Erythroblast (primary cell): Measurements from ENCODE around the gene GRAMD1C.

Source experiments
- DNase-seq, 2 experiments: peaks; one replicate each; lab custom pipeline; 2025; lab: John Stamatoyannopoulos, UW
- GATA1 ChIP-seq: IDR thresholded peaks from 2 replicates; pipeline ENCODE4 v1.6.1; 2011; ENCODE audit warnings: low read depth, mild to moderate bottlenecking, control low read depth, low read length, moderate library complexity
- POLR2A ChIP-seq: IDR thresholded peaks from 2 replicates; pipeline ENCODE4 v1.6.1; 2011; ENCODE audit warnings: mild to moderate bottlenecking, low read length

GRAMD1C gene

GRCh38 chr3:113952921-113953320 is 114.3 kb downstream of the GRAMD1C start:
- TF ChIP-seq POLR2A = no peak
- TF ChIP-seq GATA1 = no peak
- no peak for DNase-seq

GRCh38 chr3:113953677-113954076 is 115.1 kb downstream of the GRAMD1C start:
- no peak for TF ChIP-seq POLR2A
- no peak for DNase-seq

GRCh38 chr3:113954091-113954685 is 115.6 kb downstream of the GRAMD1C start:
- DNase-seq = no peak
- TF ChIP-seq POLR2A = no peak
- TF ChIP-seq GATA1 = no peak

GRCh38 chr3:113963879-113964278 is 125.3 kb downstream of the GRAMD1C start:
- DNase-seq = no peak
- TF ChIP-seq POLR2A = no peak
- TF ChIP-seq GATA1 = no peak

- TF ChIP-seq GATA1 = no peak
- TF ChIP-seq POLR2A = no peak
- DNase-seq = no peak
These were observed 127.6 kb downstream of the GRAMD1C start for GRCh38 chr3:113966172-113966571.

- DNase-seq = no peak
- TF ChIP-seq GATA1 (no peak), POLR2A (no peak)
These were observed 130.4 kb downstream of the GRAMD1C start for GRCh38 chr3:113968986-113969385.

- no peak for DNase-seq
These were observed 139.2 kb downstream of the GRAMD1C start for GRCh38 chr3:113977822-113978221.

GRCh38 chr3:113979916-113980315 is 141.3 kb downstream of the GRAMD1C start:
- DNase-seq = no peak
- TF ChIP-seq POLR2A (no peak), GATA1 (no peak)

More at GRCh38 chr3:113977822-113978221, 139.2 kb downstream of the GRAMD1C start:
- TF ChIP-seq GATA1 (no peak), POLR2A (no peak)

GRCh38 chr3:113981803-113982202 is 143.2 kb downstream of the GRAMD1C start:
- no peak for DNase-seq
- TF ChIP-seq POLR2A (no peak), GATA1 (no peak)

GRCh38 chr3:113983544-113983943 is 145.0 kb downstream of the GRAMD1C start:
- DNase-seq = no peak
- no peak for TF ChIP-seq POLR2A
- no peak for TF ChIP-seq GATA1

GRCh38 chr3:113985541-113985940 is 147.0 kb downstream of the GRAMD1C start:
- DNase-seq = no peak
- TF ChIP-seq GATA1 = no peak
- TF ChIP-seq POLR2A = no peak
